Heart left ventricle (tissue), 16 donors: Measurements from ENCODE around the gene TRPM3. TPM values are rescaled to one million over a fixed set of nuclear protein-coding genes. Genes with fewer than 3 reads are reported as not detected.

ENCODE experiments used
- ATAC-seq, 4 donors: fragments of 200-7000 bp; cut with Tn5 transposase; one replicate each; pipeline ENCODE4 v1.9.1; 2020 to 2022; ENCODE audit warnings: moderate library complexity in 4 of 4, mild to moderate bottlenecking in 3 of 4, moderate number of reproducible peaks in 1 of 4
- DNase-seq, 5 donors: peaks; one replicate each; pipeline ENCODE4 v3.0.0-alpha.2; 2020
- H3K27ac ChIP-seq, 12 donors: fragments of 200-600 bp; sonication (generic) in 4 of 12; one replicate each; pipeline versions ENCODE4 v1.5.0 to v1.8.0; 2016 to 2022; ENCODE audit warnings: mild to moderate bottlenecking in 2 of 12
- H3K27me3 ChIP-seq, 9 donors: fragments of 200-600 bp; sonication (generic) in 2 of 9; one replicate each; pipeline versions ENCODE4 v1.5.1 to v1.8.0; 2016 to 2022; ENCODE audit warnings: mild to moderate bottlenecking in 3 of 9
- H3K36me3 ChIP-seq, 9 donors: fragments of 200-600 bp; sonication (generic) in 2 of 9; one replicate each; pipeline versions ENCODE4 v1.5.0 to v1.8.0; 2018 to 2022; ENCODE audit warnings: mild to moderate bottlenecking in 2 of 9
- H3K4me1 ChIP-seq, 12 donors: fragments of 200-600 bp; sonication (generic) in 4 of 12; one replicate each; pipeline versions ENCODE4 v1.5.0 to v1.8.0; 2016 to 2022; ENCODE audit warnings: mild to moderate bottlenecking in 3 of 12
- H3K4me3 ChIP-seq, 12 donors: fragments of 200-600 bp; sonication (generic) in 4 of 12; one replicate each; pipeline versions ENCODE4 v1.5.0 to v1.8.0; 2017 to 2022; ENCODE audit warnings: mild to moderate bottlenecking in 9 of 12, moderate library complexity in 4 of 12
- H3K9me3 ChIP-seq, 12 donors: fragments of 200-600 bp; sonication (generic) in 4 of 12; one replicate each; pipeline versions ENCODE4 v1.5.0 to v1.8.0; 2016 to 2022; ENCODE audit warnings: mild to moderate bottlenecking in 1 of 12
- POLR2A ChIP-seq, 2 donors: fragments of 450-650 bp; IDR thresholded peaks; one replicate each; pipeline ENCODE4 v1.6.1; 2017; ENCODE audit warnings: antibody characterized with exemption in 2 of 2, mild to moderate bottlenecking in 2 of 2, moderate library complexity in 2 of 2
- WGBS, 4 donors: extraction: QIAGEN DNeasy Blood & Tissue Kit in 2 of 4; methylation state at CpG; one replicate each; pipeline versions ENCODE4 v1.1.5 to v1.1.7; 2013 to 2018; 5-methylcytosine and 5-hydroxymethylcytosine counted together
- intact Hi-C, 10 donors: fragments of 100-400 bp; cut with DNase I; formaldehyde crosslinking; loops; one replicate each; pipeline versions ENCODE4 v1.11.1 to v1.14.2; 2022
- polyA plus RNA-seq, 2 donors: library from polyadenylated mRNA; stranded (reverse); fragments of 200-250 nt; gene quantifications; one replicate each; pipeline ENCODE4 v1.2.3, GENCODE V29; 2013
- total RNA-seq, 9 donors: library from RNA; depleted of rRNA in 2 of 9; stranded (reverse); fragments of >200 nt in 2 of 9; fragmentation: NEBNext Ultra II Directional in 3 of 9; extraction: Animal tissue kit (Norgen Biotek cat#: 25700) in 3 of 9; gene quantifications; one replicate each; pipeline versions ENCODE4 v1.1.0 to v1.2.4, GENCODE V29; 2016 to 2023
- TF ChIP-seq, protein P1 (sequence below), 12 donors: fragments of 200-600 bp; sonication (generic) in 4 of 12; IDR thresholded peaks; one replicate each; pipeline versions ENCODE4 v1.5.0 to v1.8.0; 2018 to 2022; ENCODE audit warnings: antibody characterized with exemption in 12 of 12, mild to moderate bottlenecking in 5 of 12
- donor health status: ischemic (EF 13 %, LVEDD 7.1; RV severe dilation, severe dysfunction).
- donor health status: healthy with polysubstance abuse.
- donor health status: DM: no; HTN: yes; CAD: no.
- donor health status: DM: no; HTN: no; CAD: no.
- donor health status: ischemic (EF 25% LVEDD 6.9; RV normal size, moderate dysfunction).
- donor health status: ischemic (EF 25% LVEDD 5.7; RV mildly dilated, moderate dysfunction).
- donor health status: healthy.
- donor health status: DM: yes; HTN: yes; CAD: no.
- donor health status: ischemic (EF 35%, LVEDD 5.7; RV mildly dilated, moderate dysfunction).
- donor health status: nonischemic (EF 11% LVEDD 7.7; RV severe dilation, severe dysfunction).
- donor health status: DM: yes; HTN: yes; CAD: no.
- donor health status: PGD.
- donor health status: ischemic (EF 29% LVEDD 5.4; RV normal size, mild dysfunction).
- donor health status: nonischemic (EF 23%, LVEDD 6.1; RV moderate dilation, normal function).

Gene TRPM3
- total and polyA plus RNA-seq, 11 donors: 0.02 to 0.91 (median 0.10) TPM; not detected in 1

- DNase-seq: no peak
- Histone ChIP-seq H3K9me3 (no peaks in the 10 kb centered on the region), H3K36me3 (no peaks in the 10 kb centered on the region), H3K27me3 (no peaks in the 10 kb centered on the region), H3K4me1 (no peaks in the 10 kb centered on the region), H3K4me3 (no peak overlapping the region), H3K27ac (no peak overlapping the region)
- WGBS, 4 donors: 81 to 92% (median 89%) methylated on average over 3 of the region's 3 CpGs
- intact Hi-C loops: loop anchor here in 1 of 10 donors (5.0 kb wide), 1 partner anchor 50 kb away; no protein-coding TSS in a partner anchor
- TF ChIP-seq, protein P1, sequence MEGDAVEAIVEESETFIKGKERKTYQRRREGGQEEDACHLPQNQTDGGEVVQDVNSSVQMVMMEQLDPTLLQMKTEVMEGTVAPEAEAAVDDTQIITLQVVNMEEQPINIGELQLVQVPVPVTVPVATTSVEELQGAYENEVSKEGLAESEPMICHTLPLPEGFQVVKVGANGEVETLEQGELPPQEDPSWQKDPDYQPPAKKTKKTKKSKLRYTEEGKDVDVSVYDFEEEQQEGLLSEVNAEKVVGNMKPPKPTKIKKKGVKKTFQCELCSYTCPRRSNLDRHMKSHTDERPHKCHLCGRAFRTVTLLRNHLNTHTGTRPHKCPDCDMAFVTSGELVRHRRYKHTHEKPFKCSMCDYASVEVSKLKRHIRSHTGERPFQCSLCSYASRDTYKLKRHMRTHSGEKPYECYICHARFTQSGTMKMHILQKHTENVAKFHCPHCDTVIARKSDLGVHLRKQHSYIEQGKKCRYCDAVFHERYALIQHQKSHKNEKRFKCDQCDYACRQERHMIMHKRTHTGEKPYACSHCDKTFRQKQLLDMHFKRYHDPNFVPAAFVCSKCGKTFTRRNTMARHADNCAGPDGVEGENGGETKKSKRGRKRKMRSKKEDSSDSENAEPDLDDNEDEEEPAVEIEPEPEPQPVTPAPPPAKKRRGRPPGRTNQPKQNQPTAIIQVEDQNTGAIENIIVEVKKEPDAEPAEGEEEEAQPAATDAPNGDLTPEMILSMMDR (IDR thresholded peaks at IDR 0.05): no peak
- TF ChIP-seq POLR2A (IDR thresholded peaks at IDR 0.05): no peak
- ATAC-seq: no peak
Observed at GRCh38 chr9:70791936-70792335, 329.5 kb downstream of the TRPM3 start.

DNA sequence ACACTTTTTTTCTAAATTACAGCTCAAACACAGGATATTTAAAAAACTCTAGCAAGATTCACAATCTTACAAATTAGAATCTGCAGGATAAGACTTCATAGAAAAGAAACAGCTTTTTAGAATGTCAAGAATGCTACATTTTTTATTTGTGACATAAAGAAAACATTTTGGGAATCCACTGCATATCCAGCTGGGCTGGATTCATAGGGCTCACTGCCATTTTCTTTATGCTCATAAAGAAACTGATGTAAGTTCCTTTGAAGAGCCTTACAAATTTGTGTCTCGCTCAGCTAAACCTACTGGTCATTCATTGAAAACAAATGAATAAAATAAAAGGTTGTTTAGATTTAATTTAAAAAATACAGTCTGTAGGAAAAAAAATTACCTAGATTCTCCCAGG, 332.3 kb downstream of the TRPM3 start:
- WGBS, 4 donors: 81 to 88% (median 85%) methylated on average over 1 of the region's 1 CpG
- intact Hi-C loops: no loop called here
- H3K4me3 ChIP-seq: no peak overlapping the region

GRCh38 chr9:70784456-70784855, 337.0 kb downstream of the TRPM3 start:
- intact Hi-C loops: no loop called here
- TF ChIP-seq, protein P1 (IDR thresholded peaks at IDR 0.05): no peak
- no peak for TF ChIP-seq POLR2A (IDR thresholded peaks at IDR 0.05)
- Histone ChIP-seq H3K27ac (no peak overlapping the region), H3K4me3 (no peak overlapping the region), H3K27me3 (no peaks in the 10 kb centered on the region), H3K36me3 (no peaks in the 10 kb centered on the region), H3K4me1 (no peaks in the 10 kb centered on the region), H3K9me3 (no peaks in the 10 kb centered on the region)
- no peak for DNase-seq
- 51 to 62% (median 54%) methylated on average over 2 of the region's 2 CpGs for WGBS, 4 donors
- no peak for ATAC-seq

More for the DNA sequence above, 332.3 kb downstream of the TRPM3 start:
- no peaks in the 10 kb centered on the region for H3K9me3 ChIP-seq
- no peaks in the 10 kb centered on the region for H3K27me3 ChIP-seq
- H3K36me3 ChIP-seq: no peaks in the 10 kb centered on the region
- no peak for ATAC-seq
- no peak overlapping the region for H3K27ac ChIP-seq
- no peaks in the 10 kb centered on the region for H3K4me1 ChIP-seq
- no peak for TF ChIP-seq POLR2A (IDR thresholded peaks at IDR 0.05)
- TF ChIP-seq, protein P1 (IDR thresholded peaks at IDR 0.05): no peak
- DNase-seq: no peak

DNA sequence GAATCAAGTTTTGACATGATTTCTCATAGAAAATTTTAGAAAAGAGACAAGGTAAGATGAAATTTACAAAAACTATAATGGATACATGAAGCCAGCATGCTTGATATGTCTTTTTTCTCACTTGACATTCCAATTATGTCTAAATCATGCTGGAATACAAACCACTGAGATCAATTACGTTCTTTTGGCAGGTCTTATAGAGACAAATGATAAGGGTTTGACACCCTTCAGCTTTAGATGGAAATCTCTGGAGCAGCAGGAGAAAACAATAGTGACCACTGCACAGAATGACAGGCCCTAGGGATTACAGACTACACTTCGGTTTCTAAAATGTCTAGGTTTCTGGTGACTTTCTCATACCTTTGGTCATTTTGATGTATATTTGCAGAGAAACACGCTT, 342.9 kb downstream of the TRPM3 start:
- ATAC-seq: no peak
- Histone ChIP-seq H3K36me3 (no peaks in the 10 kb centered on the region), H3K27ac (no peak overlapping the region), H3K27me3 (no peaks in the 10 kb centered on the region), H3K4me3 (no peak overlapping the region), H3K4me1 (no peaks in the 10 kb centered on the region), H3K9me3 (no peaks in the 10 kb centered on the region)
- no peak for TF ChIP-seq POLR2A (IDR thresholded peaks at IDR 0.05)
- TF ChIP-seq, protein P1 (IDR thresholded peaks at IDR 0.05): no peak
- no peak for DNase-seq
- intact Hi-C loops: no loop called here
- WGBS, 4 donors: 64 to 77% (median 72%) methylated on average over 3 of the region's 3 CpGs
